GM21528 (cell line): ENCODE results near the gene SYNGR1.

ENCODE experiments used
- ATAC-seq: cut with Tn5 transposase; IDR thresholded peaks from one replicate; pipeline ENCODE4 v1.9.1; 2021; ENCODE audit warnings: mild to moderate bottlenecking, moderate library complexity; ENCODE audit not compliant: unreplicated experiment, low FRiP score

Gene SYNGR1, protein sequence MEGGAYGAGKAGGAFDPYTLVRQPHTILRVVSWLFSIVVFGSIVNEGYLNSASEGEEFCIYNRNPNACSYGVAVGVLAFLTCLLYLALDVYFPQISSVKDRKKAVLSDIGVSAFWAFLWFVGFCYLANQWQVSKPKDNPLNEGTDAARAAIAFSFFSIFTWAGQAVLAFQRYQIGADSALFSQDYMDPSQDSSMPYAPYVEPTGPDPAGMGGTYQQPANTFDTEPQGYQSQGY

DNA sequence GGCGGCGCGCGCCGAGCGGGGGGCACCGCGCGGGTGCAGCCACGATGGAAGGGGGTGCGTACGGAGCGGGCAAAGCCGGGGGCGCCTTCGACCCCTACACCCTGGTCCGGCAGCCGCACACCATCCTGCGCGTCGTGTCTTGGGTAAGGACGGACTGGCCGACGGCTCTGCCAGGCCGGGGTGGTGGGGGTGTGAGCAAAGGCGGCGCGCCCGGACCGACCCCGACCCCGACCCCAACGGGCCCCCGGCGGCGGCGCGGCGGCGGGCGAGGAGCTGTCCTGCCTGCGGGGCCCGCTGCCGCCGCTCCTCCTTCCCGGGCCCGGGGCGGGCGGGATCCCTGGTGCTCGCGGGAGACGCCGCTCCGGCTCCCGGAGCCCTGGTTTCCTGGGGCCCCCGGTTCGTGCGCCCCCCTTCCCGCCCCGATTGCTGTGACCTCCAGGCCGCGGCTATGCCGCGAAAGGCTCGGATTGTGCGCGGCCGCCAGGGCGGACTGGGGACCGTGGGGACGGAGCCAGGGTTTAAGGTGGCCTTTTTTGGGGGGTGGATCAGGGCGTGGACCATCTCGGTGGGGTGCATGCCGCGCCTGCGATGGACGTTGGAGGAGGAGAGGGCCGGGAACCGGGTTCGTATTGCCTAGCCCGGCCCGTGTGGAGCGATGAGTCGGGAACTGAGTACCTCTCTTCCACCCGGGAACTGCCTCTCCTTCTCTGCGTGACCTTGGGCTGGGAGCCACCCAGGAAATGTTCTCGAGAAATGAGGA is at the start of gene SYNGR1:
TSS of gene SYNGR1 (plus strand) at position 25 of the 760 bp plus-strand sequence. CDS start at position 45, 20 bp downstream.
- no peak for ATAC-seq

DNA sequence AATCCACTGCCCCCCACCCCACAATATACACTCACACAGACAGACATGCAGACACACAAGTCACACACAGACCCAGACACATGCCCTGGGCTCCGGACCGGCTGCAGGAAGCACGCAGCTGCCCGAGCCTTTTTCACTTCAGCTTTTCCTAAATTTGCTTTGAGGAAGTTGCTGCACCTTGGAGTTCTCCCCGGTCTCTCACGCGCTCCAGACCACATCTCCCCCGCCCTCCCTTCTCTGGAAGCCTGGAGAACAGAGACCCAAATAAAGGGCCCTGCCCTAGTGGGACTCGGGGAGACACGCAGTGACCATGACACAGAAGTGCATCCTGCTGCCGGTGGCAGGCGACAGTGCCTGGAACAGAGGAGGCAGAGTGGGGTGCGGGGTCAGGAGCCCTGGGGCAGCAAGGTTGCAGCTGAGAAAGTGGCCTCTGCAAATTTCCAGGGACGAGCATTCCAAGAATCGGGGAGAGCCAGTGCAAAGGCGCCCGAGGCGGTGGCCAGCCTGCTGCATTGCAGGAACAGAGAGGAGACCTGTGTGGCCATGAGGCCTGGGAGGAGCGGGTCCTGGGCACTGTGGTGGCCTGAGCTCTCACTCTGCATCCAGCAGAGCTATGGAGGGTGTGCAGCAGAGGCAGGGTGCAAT is 49.5 kb upstream of the SYNGR1 start:
- no peak for ATAC-seq

DNA sequence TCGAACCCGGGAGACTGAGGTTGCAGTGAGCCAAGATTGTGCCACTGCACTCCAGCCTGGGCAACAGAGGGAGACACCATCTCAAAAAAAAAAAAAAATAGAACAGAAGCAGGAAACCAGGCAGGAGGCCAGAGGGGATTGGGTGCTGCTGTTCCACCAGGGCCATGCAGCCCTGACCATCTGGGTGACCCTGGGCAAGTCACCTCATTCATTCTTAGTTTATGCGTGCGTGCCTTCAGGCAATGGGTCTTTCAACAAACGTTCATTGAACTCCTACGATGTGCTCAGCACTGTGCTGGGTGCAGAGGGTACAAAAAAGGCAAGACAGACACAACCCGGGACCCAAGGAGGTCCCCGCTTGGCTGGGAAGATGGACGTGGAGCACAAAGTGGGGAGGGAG is 48.7 kb upstream of the SYNGR1 start:
- no peak for ATAC-seq

DNA sequence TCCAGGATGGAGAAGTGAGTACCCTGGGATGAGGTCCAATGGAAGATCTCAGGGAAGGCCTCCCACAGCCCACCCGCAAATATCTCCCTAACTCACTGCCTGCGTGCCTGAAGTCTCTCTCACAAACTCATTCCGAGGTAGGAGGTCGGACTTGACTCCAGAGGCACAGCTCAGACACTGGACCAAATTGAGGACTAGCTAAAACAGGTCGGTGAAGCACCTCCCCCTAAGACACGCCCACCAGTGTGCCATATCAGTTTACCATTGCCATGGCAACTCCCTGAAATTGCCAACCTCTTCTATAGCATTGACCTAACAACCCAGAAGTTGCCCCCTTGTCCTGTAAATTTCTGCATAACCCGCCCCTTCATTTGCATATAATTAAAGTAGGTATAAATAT is 47.9 kb upstream of the SYNGR1 start:
- no peak for ATAC-seq

DNA sequence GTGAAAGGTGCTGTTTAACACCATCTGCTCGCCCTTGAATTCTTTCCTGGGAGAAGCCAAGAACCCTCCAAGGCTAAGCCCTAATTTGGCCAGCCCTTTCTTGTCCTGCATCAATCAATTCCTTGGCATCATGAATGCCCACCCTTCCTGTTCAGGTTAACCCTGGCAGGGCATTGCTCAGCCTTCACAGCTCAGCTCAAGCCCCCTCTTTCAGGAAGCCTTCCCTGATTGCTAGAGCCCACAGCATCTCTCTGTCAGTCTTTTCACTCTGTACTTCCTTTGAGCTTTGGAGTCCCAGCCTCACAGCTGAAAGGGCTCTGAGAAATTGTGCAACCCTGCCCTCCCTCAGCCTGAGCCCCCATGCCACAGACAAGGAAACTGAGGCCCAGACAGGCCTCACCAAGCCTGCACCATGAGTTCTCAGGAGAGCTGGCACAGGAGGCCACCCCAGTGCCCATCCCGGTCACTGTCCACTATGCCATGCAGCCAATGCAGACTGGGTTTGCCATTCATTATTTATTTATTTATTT is 47.3 kb upstream of the SYNGR1 start:
- ATAC-seq = no peak

DNA sequence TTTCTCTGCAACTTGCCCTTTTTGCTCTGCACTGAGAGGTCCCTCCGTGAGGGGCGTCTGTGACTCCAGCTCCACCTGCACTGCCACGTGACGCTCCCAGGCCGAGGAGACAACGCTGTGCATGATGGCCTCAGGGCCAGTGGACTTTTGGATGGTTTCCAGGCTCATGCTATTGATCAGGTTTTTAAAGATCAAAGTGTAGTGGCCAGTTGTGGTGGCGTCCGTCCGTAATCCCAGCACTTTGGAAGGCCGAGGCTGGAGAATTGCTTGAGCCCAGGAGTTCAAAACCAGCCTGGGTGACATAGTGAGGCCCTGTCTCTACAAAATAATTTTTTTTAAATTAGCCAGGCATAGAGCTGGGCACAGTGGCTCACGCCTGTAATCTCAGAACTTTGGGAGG is 46.4 kb upstream of the SYNGR1 start:
- ATAC-seq = no peak

DNA sequence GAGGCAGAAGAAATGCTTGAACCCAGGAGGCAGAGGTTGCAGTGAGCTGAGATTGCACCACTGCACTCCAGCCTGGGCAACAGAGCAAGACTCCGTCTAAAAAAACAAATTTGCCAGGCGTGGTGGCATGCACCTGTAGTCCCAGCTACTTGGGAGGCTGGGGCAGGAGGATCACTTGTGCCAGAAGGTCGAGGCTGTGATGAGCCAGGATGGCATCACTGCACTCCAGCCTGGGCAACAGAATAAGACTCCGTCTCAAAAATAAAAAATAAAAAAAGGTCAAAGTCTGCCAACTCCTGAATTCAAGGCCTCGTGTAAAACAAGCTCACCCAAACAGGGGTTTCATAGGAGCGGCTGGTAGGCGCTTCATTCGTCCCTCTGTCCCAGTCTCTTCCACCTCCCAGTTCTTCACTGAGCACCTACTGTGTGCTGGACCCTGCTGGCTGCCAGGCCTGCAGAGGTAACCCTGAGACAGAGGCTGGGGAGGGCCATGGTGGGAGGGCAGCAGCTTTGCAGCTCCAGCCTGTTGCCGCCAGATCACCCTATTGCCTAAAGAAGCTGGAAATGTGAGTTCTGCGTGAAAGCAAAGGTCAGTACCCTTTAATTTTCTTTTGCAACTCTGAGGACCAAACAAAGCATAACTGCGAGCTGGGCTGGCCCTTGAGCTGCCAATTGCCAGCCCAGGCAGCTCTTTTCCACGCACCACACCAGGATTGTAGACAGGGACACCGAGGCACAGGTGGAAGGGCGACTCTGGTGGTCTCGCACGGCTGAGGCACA is 45.7 kb upstream of the SYNGR1 start:
- ATAC-seq = no peak

DNA sequence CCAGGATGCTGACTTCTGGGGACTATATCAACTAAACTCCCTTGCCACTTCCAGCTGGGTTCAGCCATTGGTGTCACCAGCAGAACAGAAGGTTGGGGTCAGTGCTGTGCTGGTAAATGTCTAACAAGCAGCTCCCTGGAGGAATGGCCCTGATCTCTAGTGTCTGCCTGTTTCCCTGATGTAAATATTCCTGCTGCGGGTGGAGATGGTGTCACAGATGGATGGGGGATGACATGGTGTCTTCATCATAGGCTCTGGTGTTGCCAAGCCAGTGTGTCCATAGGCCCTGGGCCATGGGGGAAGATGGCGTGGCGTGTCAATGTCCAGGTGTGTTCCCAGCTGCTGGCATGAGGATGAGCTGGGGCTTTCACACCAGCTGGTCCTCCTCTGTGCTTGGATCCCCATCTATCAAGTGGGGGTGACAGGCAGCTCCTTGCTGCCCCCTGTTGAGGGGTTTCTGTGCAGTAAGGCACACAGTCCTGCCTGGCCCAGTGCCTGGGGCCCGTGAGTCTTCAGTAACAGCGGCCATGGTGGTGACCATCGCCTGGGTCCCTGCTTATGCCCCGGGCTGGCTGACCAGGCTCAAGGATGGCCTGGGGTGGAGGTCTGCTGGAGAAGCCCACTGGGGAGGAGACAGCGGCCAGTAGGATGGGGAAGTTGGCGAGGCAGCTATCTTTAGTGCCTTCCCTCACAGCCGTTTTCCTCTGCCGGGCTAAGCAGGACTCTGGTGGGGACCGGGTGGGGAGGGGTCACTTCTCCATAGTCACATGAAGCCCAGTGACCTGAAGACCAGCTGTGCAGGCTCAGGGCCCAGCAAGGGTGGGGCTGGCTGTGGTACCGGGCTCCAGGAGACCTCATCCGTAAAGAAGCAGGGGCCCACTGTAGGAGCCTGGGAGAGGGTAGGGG is 43.1 kb upstream of the SYNGR1 start:
- ATAC-seq = no peak

DNA sequence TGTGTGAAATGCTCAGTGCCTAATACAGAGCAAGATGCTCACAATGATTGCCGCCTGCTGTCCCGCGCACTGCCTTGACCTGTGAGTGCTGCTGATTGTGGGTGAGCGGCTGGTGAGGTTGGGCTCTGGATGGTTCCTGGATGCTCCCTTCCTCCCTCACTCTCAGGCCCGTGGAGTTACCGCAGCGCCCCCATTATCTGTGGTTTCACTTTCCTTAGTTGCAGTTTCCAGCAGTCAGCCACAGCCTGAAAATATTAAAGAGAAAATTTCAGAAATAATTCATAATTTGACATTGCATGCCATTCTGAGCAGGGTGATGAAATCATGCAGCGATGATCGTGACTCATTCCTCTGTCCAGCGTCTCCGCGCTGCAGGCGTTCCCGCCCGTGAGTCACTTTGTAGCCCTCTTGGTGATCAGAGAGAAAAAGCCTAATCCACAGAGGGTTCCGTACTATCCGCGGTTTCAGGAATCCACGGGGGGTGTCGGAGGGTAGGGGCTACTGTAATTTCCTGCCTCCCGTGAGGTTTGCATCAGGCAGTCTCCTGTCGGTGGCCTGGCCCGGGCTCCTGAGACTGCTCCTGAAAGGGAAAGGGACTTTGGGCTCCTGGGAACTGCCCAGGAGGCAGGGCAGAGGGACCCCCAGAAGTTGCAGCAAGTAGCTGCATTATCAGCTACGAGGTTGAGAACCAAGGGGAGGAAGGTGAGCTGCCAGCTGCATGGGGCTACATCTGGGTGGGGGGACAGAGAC is 41.0 kb upstream of the SYNGR1 start:
- no peak for ATAC-seq

DNA sequence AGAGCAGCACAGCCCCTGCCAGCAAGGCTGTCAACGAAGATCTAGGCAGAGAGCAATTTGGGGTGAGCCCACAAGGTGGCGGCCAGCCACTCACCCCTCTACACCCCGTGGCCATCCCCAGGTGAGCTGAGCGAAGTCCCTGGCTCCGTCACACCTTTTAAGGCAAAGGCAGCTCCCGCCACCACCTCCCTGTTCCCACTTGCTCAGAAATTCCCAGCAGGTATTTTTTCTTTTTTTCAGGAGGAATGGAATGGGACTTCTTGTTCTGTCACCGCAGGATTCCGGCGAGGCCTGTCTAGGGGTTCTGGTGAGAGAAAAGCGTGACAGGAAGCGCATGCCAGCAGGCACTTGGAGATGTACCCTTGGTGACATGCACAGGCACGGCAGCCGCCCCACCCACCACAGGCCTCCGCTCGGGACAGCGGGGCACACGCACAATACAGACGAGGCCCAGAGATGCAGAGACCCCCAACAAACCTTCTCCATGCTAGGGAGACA is 40.4 kb upstream of the SYNGR1 start:
- no peak for ATAC-seq

DNA sequence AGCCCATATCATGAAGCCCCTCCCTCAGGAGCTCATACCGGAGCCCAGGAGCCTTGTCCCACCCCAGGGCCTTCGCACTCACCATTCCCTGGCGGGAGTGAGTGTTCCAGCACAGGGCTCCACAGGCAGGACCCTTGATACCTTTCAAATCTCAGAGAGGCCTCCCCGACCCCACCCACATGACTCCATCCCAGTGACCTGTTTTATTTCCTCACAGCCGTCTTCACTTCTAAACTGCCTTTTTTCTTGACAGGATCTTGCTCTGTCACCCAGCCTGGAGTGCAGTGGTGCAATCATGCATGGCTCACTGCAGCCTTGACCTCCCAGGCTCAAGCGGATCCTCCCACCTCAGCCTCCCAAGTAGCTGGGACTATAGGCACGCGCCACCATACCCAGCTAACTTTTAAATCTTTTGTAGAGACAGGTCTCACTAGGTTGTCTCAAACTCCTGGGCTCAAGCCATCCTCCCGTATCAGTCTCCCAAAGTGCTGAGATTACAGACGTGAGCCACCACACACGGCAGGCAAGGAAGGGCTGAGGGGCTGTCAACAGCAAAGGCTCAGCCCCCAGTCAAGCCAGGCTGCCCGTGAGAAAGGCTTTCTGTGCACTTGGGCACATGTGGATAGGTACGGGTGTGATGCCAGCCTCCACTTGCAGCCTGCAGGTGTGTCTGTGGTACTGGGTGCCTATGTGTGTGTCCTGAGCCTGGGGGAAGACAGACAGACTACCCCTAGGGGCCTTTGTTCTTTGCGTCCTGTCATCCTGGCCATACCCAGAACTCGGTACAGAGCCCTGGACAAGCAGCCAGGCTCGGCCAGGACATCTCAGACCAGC is 39.7 kb upstream of the SYNGR1 start:
- ATAC-seq = no peak

DNA sequence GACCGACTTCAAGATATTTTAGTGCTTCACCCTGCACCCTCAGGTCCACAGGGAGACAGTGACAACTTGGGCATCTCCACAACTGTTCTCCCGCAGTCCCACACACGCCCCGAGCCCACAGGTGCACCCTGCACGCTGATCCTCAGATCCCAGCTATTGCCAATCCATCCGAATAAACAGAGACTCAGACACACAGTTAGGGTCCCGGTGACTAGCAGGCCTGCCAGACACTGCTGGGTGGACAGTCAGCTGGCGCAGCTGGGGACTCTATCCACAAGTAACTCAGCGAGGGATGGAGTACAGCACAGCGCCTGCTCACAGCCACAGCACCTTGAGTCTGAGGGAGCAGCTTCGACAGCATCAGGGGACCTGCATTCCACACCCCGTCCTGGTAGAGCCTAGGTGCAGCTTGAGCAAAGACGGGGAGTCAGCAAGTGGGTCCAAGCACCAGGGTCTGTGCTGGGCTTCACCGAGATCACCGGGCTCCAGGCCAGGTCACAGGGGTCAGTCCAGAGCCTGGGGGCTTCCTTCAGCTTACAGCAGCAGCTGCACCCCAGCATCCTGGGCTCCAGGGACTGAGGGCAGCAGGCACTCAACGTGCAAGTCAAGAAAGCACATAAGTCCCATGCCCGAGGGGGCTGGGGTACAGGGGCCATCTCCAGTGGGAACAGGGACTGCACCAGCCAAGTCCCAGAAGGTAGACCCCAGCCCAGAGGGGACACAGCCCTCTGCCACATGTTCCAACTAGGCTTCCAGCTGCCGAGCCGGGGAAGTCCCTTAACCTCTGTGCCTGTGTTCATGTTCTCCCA is 38.0 kb upstream of the SYNGR1 start:
- no peak for ATAC-seq

DNA sequence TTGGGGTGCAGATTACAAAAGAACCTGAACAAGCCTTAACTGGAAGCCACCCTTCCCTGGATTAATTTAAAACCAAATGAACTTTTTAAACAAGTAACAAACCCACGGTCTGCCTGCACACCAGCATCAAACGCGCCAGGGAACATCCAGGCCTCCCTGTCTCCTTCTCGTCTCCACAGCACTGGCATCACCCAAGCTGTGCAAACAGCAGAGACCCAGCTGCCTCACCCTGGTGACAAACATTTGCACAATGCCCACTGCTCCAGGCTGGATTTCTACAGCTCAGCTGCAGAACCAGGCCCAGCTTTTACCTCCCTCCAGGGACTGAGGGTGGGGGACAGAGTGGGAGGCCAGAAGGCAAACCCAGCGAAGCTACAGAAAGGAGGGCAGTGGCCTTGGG is 37.4 kb upstream of the SYNGR1 start:
- no peak for ATAC-seq

DNA sequence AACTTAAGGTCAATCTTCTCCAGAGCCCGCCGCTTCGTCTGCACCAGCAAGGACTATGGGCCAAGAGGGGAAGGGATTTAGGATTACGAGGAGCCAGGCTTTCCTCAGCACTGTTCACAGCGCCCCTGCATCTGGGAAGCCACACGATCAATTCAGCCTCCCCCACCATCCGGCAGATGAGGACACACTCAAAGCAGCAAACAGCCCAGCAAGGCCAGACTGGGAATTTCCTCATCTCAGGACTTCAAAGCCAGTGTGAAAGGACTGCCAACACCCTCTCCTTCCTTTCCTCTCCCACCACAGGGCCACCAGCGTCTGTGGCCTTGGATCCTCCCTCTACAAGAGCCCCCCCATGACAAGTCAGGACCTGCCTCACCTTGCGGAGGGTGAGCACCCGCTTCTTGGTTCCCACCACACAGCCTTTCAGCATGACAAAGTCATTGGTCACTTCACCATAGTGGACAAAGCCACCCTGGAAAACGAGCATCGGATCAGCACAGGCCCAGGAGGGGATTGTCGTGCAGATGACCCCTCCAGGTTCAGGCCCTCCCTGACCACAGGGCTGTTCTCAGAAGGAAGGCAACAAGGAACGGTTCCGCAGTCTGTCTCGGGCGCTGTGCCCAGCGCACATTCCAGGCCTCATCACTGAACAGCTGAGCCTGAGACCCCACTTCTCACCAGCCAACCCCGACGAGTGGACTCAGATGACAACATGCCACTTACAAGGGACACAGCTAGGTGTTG is 36.4 kb upstream of the SYNGR1 start:
- ATAC-seq = no peak

DNA sequence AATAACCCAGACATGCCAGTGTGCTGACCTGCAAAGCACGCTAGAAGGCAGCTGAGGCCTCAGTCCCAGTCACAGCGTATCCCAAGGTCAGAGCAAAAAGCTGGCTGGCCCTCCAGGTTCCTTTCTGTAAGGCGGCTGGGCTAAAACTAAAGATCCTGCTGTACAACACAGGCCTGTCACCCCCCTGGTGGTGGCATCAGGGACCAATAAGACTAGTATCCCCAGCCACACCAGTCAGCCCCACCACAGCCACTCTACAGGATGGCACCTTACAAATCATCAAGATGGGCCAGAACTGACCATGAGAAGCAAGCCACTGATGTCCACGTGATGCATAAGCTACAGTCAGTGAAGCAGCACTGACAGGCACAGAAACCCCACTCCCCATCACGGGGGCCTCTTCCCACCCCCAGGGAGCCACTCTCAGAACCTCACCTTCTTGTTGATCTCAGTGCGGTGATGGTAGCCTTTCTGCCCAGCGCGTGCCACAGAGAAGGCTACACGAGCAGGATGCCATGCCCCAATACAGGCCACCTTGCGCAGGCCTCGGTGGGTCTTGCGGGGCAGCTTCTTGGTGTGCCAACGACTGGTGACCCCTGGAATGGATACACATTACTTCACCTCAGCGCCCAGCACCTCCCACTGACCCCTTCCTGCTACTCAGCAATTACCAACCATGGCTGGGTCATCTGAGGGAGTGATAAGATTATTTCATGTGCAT is 35.4 kb upstream of the SYNGR1 start:
- ATAC-seq = no peak

DNA sequence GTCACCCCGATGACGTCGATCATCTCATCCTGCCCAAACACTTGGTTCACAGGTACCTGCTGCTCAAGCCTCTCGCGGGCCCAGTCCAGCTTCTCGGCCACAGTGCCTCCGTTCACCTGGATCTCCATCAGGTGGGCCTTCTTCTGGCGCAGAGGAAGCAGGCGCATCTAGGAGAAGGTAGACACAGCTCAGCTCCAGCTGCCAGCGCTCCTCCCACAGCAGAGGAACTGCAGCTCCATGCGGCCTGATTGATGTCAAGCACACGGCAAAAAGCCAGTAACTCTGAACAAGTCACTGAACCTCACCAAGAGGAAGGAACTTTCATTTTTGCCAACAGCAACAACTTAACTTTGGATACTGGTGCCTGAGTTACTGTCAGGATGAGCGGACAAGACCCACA is 34.4 kb upstream of the SYNGR1 start:
- no peak for ATAC-seq
